Lower leg skin (tissue), 4 donors: ENCODE results near the gene SLC35F3. TPM values are rescaled to one million over a fixed set of nuclear protein-coding genes. Genes with fewer than 3 reads are reported as not detected.

ENCODE experiments used
- DNase-seq, 2 donors: peaks; one replicate each; pipeline ENCODE4 v3.0.0-alpha.2; 2019; ENCODE audit warnings: low spot score in 2 of 2
- H3K4me3 ChIP-seq: fragments of 200-600 bp; sonication (generic); 2 replicates; pipeline ENCODE4 v1.5.1; 2017; ENCODE audit warnings: mild to moderate bottlenecking, low read depth; ENCODE audit not compliant: poor library complexity, severe bottlenecking
- CTCF ChIP-seq, 3 donors: fragments of 450-650 bp; IDR thresholded peaks; one replicate each; pipeline ENCODE4 v1.5.1; 2016; ENCODE audit warnings: antibody characterized with exemption in 3 of 3, mild to moderate bottlenecking in 3 of 3, moderate library complexity in 2 of 3
- POLR2A ChIP-seq, 2 donors: fragments of 450-650 bp; IDR thresholded peaks; one replicate each; pipeline ENCODE4 v1.6.1; 2016 to 2017; ENCODE audit warnings: antibody characterized with exemption in 2 of 2, mild to moderate bottlenecking in 1 of 2, moderate library complexity in 1 of 2
- WGBS, 2 donors: methylation state at CpG; one replicate each; pipeline ENCODE4 v1.1.5; 2018; 5-methylcytosine and 5-hydroxymethylcytosine counted together
- intact Hi-C: fragments of 100-400 bp; cut with DNase I; formaldehyde crosslinking; loops from one replicate; pipeline ENCODE4 v1.15.0; 2023; ENCODE audit warnings: low total_unique reads
- total RNA-seq, 4 donors: library from RNA; depleted of rRNA; stranded (reverse); fragments of >200 nt; gene quantifications; one replicate each; pipeline ENCODE4 v1.1.0, GENCODE V29; 2016

The SLC35F3 gene
- total RNA-seq, 4 donors from 2014 or later, result 0.42 to 0.83 (median 0.64) TPM

GRCh38 chr1:234083460-234083859, 179.0 kb downstream of the SLC35F3 start:
- TF ChIP-seq POLR2A (IDR thresholded peaks at IDR 0.05), result no peak
- no peak for TF ChIP-seq CTCF (IDR thresholded peaks at IDR 0.05)
- WGBS, 2 donors, result 58 to 75% methylated on average over 2 of the region's 2 CpGs
- H3K4me3 ChIP-seq, result no peak overlapping the region
- DNase-seq, result no peak
- intact Hi-C loops, result no loop called here

- no peak for TF ChIP-seq CTCF (IDR thresholded peaks at IDR 0.05)
- TF ChIP-seq POLR2A (IDR thresholded peaks at IDR 0.05), result no peak
- WGBS, 2 donors, result 61 to 72% methylated on average over 3 of the region's 3 CpGs
- no peak for DNase-seq
- no peak overlapping the region for H3K4me3 ChIP-seq
- intact Hi-C loops, result no loop called here
Measured at GRCh38 chr1:234089396-234089795, 184.9 kb downstream of the SLC35F3 start.

GRCh38 chr1:234090212-234091064, 186.0 kb downstream of the SLC35F3 start:
- 84 to 88% methylated on average over 8 of the region's 8 CpGs for WGBS, 2 donors
- TF ChIP-seq POLR2A (IDR thresholded peaks at IDR 0.05) (no peak), CTCF (IDR thresholded peaks at IDR 0.05) (no peak)
- no peak overlapping the region for H3K4me3 ChIP-seq
- no peak for DNase-seq
- intact Hi-C loops, result loop anchor here (5.0 kb wide), 1 partner anchor 1993 kb away; no protein-coding TSS in a partner anchor

- no peak for DNase-seq
- no peak for TF ChIP-seq CTCF (IDR thresholded peaks at IDR 0.05)
- H3K4me3 ChIP-seq, result no peak overlapping the region
- intact Hi-C loops, result loop anchor here (5.0 kb wide), 1 partner anchor 1994 kb away; no protein-coding TSS in a partner anchor
- 83 to 95% methylated on average over 2 of the region's 2 CpGs for WGBS, 2 donors
Measured at GRCh38 chr1:234091065-234091401, 186.6 kb downstream of the SLC35F3 start.

GRCh38 chr1:234091876-234092275, 187.4 kb downstream of the SLC35F3 start:
- peak in 1 of 2 donors; percentile 17 for DNase-seq
- 80 to 85% methylated on average over 2 of the region's 2 CpGs for WGBS, 2 donors
- intact Hi-C loops, result loop anchor here (5.0 kb wide), 1 partner anchor 1995 kb away; no protein-coding TSS in a partner anchor
- TF ChIP-seq CTCF (IDR thresholded peaks at IDR 0.05) (no peak), POLR2A (IDR thresholded peaks at IDR 0.05) (no peak)
- no peak overlapping the region for H3K4me3 ChIP-seq
